IMR-90 (cell line): Measurements from ENCODE around the gene ZSCAN9. TPM values are rescaled to one million over a fixed set of nuclear protein-coding genes. Genes with fewer than 3 reads are reported as not detected.
A peak's percentile ranks its signal among the peaks of the same experiment; 100 is the strongest.

Source experiments
- ATAC-seq: fragments of 200-7000 bp; cut with Tn5 transposase; 2 replicates; pipeline ENCODE4 v1.9.1; 2020; ENCODE audit warnings: low read depth, mild to moderate bottlenecking, moderate library complexity
- BruUV-seq: library from RNA; stranded (reverse); fragments of 400-500 nt; replicated peaks from 2 replicates; lab custom pipeline; 2021; lab: Mats Ljungman, UMichigan
- CTCF ChIA-PET: fragments of 300-600 bp; formaldehyde crosslinking; extraction: SDS; loops from one replicate; lab custom pipeline; 2021; ENCODE audit warnings: antibody characterized with exemption; lab: Yijun Ruan, JAX
- POLR2A ChIA-PET: fragments of 300-600 bp; sonication (Branson Sonifier 250); formaldehyde crosslinking; loops from one replicate; lab custom pipeline; 2022; ENCODE audit warnings: antibody characterized with exemption; ENCODE audit not compliant: unreplicated experiment; lab: Charles Lee
- DNase-seq: peaks from one replicate; pipeline ENCODE4 v3.0.0; 2013
- H2AFZ ChIP-seq: replicated peaks from 2 replicates; pipeline ENCODE3; 2013; ENCODE audit warnings: low read length, mild to moderate bottlenecking; ENCODE audit not compliant: poor library complexity
- H2AK5ac ChIP-seq: 2 replicates; pipeline ENCODE4 v1.6.1; 2013; ENCODE audit warnings: low read depth, low read length, inconsistent platforms
- H2AK9ac ChIP-seq: replicated peaks from 2 replicates; pipeline ENCODE3; 2013; ENCODE audit warnings: mild to moderate bottlenecking, low read depth, low read length, moderate library complexity; ENCODE audit not compliant: poor library complexity
- H2BK120ac ChIP-seq: 2 replicates; pipeline ENCODE4 v1.6.1; 2013; ENCODE audit warnings: low read depth, low read length, inconsistent platforms
- H2BK15ac ChIP-seq: 3 replicates; pipeline ENCODE4 v1.6.1; 2013; ENCODE audit warnings: low read depth, low read length, inconsistent platforms
- H2BK20ac ChIP-seq: 2 replicates; pipeline ENCODE4 v1.6.1; 2013; ENCODE audit warnings: low read depth, mild to moderate bottlenecking, inconsistent platforms, low read length, moderate library complexity
- H2BK5ac ChIP-seq: 2 replicates; pipeline ENCODE4 v1.6.1; 2013; ENCODE audit warnings: mild to moderate bottlenecking, low read depth, low read length, inconsistent platforms; ENCODE audit not compliant: poor library complexity, severe bottlenecking
- H3K14ac ChIP-seq: replicated peaks from 2 replicates; pipeline ENCODE4 v1.6.1; 2013; ENCODE audit warnings: low read depth, low read length, inconsistent platforms
- H3K18ac ChIP-seq: 2 replicates; pipeline ENCODE4 v1.6.1; 2013; ENCODE audit warnings: low read depth, low read length, control low read depth
- H3K23ac ChIP-seq: 2 replicates; pipeline ENCODE4 v1.6.1; 2013; ENCODE audit warnings: low read depth, low read length, inconsistent platforms
- H3K27ac ChIP-seq: 2 replicates; pipeline ENCODE4 v1.5.1; 2013; ENCODE audit warnings: mild to moderate bottlenecking, control low read depth, low read length; ENCODE audit not compliant: insufficient read depth
- H3K27me3 ChIP-seq: 2 replicates; pipeline ENCODE4 v1.6.1; 2013; ENCODE audit warnings: low read length; ENCODE audit not compliant: control insufficient read depth, insufficient read depth
- H3K36me3 ChIP-seq: 2 replicates; pipeline ENCODE4 v1.6.1; 2013; ENCODE audit warnings: low read length, mixed read lengths; ENCODE audit not compliant: control insufficient read depth, insufficient read depth
- H3K4ac ChIP-seq: 2 replicates; pipeline ENCODE4 v1.6.1; 2013; ENCODE audit warnings: low read depth, low read length, inconsistent platforms
- H3K4me1 ChIP-seq: 2 replicates; pipeline ENCODE4 v1.6.1; 2013; ENCODE audit warnings: low read length, mixed read lengths; ENCODE audit not compliant: control insufficient read depth, insufficient read depth
- H3K4me2 ChIP-seq: 2 replicates; pipeline ENCODE4 v1.6.1; 2013; ENCODE audit warnings: low read depth, mild to moderate bottlenecking, control low read depth, low read length, moderate library complexity
- H3K4me3 ChIP-seq: 2 replicates; pipeline ENCODE4 v1.5.1; 2013; ENCODE audit warnings: low read depth, mild to moderate bottlenecking, control low read depth, low read length, moderate library complexity; ENCODE audit not compliant: insufficient read depth
- H3K56ac ChIP-seq: 2 replicates; pipeline ENCODE4 v1.6.1; 2013; ENCODE audit warnings: low read length, inconsistent platforms; ENCODE audit not compliant: insufficient read depth; ENCODE audit errors: extremely low read depth
- H3K79me1 ChIP-seq, 2 experiments: 2 replicates each; pipeline ENCODE4 v1.6.1; 2013; ENCODE audit warnings: low read length in 2 of 2, inconsistent platforms in 1 of 2, low read depth in 1 of 2
- H3K9ac ChIP-seq: 2 replicates; pipeline ENCODE4 v1.6.1; 2013; ENCODE audit warnings: low read depth, low read length, control low read depth
- H3K9me1 ChIP-seq: 2 replicates; pipeline ENCODE4 v1.6.1; 2013; ENCODE audit warnings: low read length, inconsistent platforms; ENCODE audit not compliant: insufficient read depth
- H3K9me3 ChIP-seq: 2 replicates; pipeline ENCODE4 v1.6.1; 2013; ENCODE audit warnings: low read length; ENCODE audit not compliant: control insufficient read depth, insufficient read depth
- H4K20me1 ChIP-seq: 2 replicates; pipeline ENCODE4 v1.6.1; 2013; ENCODE audit warnings: low read length, inconsistent platforms; ENCODE audit not compliant: insufficient read depth
- H4K5ac ChIP-seq: 2 replicates; pipeline ENCODE4 v1.6.1; 2013; ENCODE audit warnings: mild to moderate bottlenecking, low read depth, low read length, control low read depth
- H4K8ac ChIP-seq, 2 experiments: 2 replicates each; pipeline ENCODE4 v1.6.1; 2013; ENCODE audit warnings: low read depth in 2 of 2, low read length in 2 of 2, control low read depth in 1 of 2, inconsistent platforms in 1 of 2
- H4K91ac ChIP-seq: 2 replicates; pipeline ENCODE4 v1.6.1; 2013; ENCODE audit warnings: low read depth, low read length, inconsistent platforms; ENCODE audit not compliant: insufficient read depth
- CTCF ChIP-seq: conservative IDR thresholded peaks from 2 replicates; pipeline ENCODE4 v1.5.1; 2012; ENCODE audit warnings: mild to moderate bottlenecking, low read depth, low read length, improper control_type of control experiment
- MAFK ChIP-seq: IDR thresholded peaks from 2 replicates; pipeline ENCODE4 v1.6.1; 2012; ENCODE audit warnings: low read depth, low read length, improper control_type of control experiment
- MAZ ChIP-seq: IDR thresholded peaks from 2 replicates; pipeline ENCODE4 v1.6.1; 2012; ENCODE audit warnings: low read depth, mild to moderate bottlenecking, low read length, improper control_type of control experiment, moderate library complexity, borderline replicate concordance
- MXI1 ChIP-seq: IDR thresholded peaks from 2 replicates; pipeline ENCODE4 v1.6.1; 2012; ENCODE audit warnings: low read depth, mild to moderate bottlenecking, low read length, moderate library complexity, borderline replicate concordance
- NFE2L2 ChIP-seq: fragments of 150-350 bp; IDR thresholded peaks from 2 replicates; pipeline ENCODE4 v1.6.1; 2016; ENCODE audit warnings: low read depth, mild to moderate bottlenecking, low read length
- RAD21 ChIP-seq: IDR thresholded peaks from 2 replicates; pipeline ENCODE4 v1.6.1; 2012; ENCODE audit warnings: low read length, improper control_type of control experiment
- RCOR1 ChIP-seq: IDR thresholded peaks from 2 replicates; pipeline ENCODE4 v1.6.1; 2012; ENCODE audit warnings: mild to moderate bottlenecking, low read length, improper control_type of control experiment; ENCODE audit not compliant: insufficient replicate concordance
- SMC3 ChIP-seq: fragments of 150-350 bp; IDR thresholded peaks from 2 replicates; pipeline ENCODE4 v1.6.1; 2016; ENCODE audit warnings: low read depth, mild to moderate bottlenecking, antibody characterized with exemption, low read length, moderate library complexity
- USF2 ChIP-seq: fragments of 150-350 bp; IDR thresholded peaks from 2 replicates; pipeline ENCODE4 v1.6.1; 2017; ENCODE audit warnings: mild to moderate bottlenecking, antibody characterized with exemption, low read length, low read depth
- WGBS, 2 experiments: methylation state at CpG; one replicate each; pipeline versions ENCODE4 v1.1.5 to v1.1.7; 2013; ENCODE audit warnings: missing lambda C conversion rate in 2 of 2; ENCODE audit not compliant: insufficient read length in 1 of 2; ENCODE audit errors: extremely low coverage in 2 of 2; 5-methylcytosine and 5-hydroxymethylcytosine counted together
- dilution Hi-C: fragments of 300-500 bp; cut with HindIII; formaldehyde crosslinking; loops from one replicate; pipeline ENCODE4 v1.14.3; 2018; ENCODE audit warnings: low sequenced_read_pairs; ENCODE audit not compliant: unreplicated experiment
- in situ Hi-C: fragments of 300-500 bp; cut with MboI; formaldehyde crosslinking; loops from 3 replicates; pipeline ENCODE4 v1.14.3; 2019; ENCODE audit warnings: low sequenced_read_pairs, inconsistent platforms, mixed read lengths
- intact Hi-C: fragments of 100-400 bp; cut with micrococcal nuclease; formaldehyde crosslinking; loops from 2 replicates; pipeline ENCODE4 v1.10.0; 2022
- polyA plus RNA-seq, 3 experiments: library from polyadenylated mRNA; depleted of rRNA; stranded (reverse); fragments of >200 nt; gene quantifications; 2 replicates each; pipeline ENCODE4 v1.2.3, GENCODE V29; 2012; ENCODE audit warnings: low replicate concordance in 1 of 3
- total RNA-seq: library from RNA; depleted of rRNA; stranded (reverse); fragments of >200 nt; gene quantifications from 2 replicates; pipeline ENCODE4 v1.2.3, GENCODE V29; 2012
- TF ChIP-seq, protein P1 (sequence below): fragments of 150-350 bp; IDR thresholded peaks from 2 replicates; pipeline ENCODE4 v1.6.1; 2016; ENCODE audit warnings: low read depth, mild to moderate bottlenecking, low read length, moderate library complexity, borderline replicate concordance

ZSCAN9 gene
- total and polyA plus RNA-seq, 2 of the 4 experiments (the other 2 are of a cell fraction): 13.7 to 17.7 TPM

DNA sequence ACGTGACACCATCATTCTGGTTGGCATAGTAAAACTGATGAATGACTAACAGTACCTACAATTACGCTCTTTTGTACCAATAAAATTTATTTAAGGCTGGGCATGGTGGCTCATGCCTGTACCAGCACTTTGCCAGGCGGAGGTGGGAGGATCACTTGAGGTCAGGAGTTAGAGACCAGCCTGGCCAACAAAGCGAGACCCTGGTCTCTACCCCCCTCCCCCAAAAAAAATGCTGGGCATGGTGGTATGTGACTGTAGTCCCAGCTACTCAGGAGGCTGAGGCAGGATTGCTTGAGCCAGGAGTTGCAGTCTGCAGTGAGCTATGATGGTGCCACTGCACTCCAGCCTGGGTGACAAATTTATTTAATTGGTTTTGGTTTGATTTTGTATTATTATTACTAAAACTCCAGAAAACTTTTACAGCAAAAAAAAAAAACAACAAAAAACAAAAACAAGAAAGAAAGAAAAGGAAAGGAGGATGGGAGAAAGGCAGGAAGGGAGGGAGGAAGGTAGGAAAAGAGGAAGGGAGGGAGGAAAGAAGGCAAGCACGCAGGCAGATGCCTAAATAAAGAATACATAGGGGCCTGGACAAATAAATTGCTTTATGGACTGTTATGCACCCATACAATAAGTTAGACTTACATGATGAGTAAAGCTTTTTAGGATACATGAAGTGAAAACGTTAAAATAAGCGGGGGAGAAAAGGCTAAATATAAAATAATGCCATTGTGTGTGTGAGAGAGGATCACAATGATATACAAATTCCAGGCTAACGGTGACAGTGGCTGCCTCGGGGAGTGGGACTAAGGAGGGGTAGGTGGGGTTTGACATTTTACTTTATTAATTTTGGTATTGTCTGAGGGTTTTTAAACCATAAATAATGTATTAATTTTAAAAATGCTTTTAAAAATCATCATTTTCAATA is 682 bp upstream of the ZSCAN9 start:
- H3K9ac ChIP-seq: peak overlapping the region; percentile 82
- H2AFZ ChIP-seq: peak overlapping the region; percentile 73
- BruUV-seq: no TSS peak
- H3K4ac ChIP-seq: peak overlapping the region; percentile 93
- H3K79me1 ChIP-seq: peaks cover 18 to 35% of the 10 kb centered on the region in 2 experiments
- H2BK120ac ChIP-seq: peak overlapping the region; percentile 80
- H3K27me3 ChIP-seq: no peaks in the 10 kb centered on the region
- H4K8ac ChIP-seq: peak overlapping the region; percentile 95 to 97
- no peaks in the 10 kb centered on the region; the same call in 1 of the 2 replicates for H3K9me1 ChIP-seq
- intact Hi-C loops (loop anchor here (1.0 to 5.0 kb wide), 4 partner anchors 28 to 1408 kb away; partner anchors contain the start of genes GABBR1, ZKSCAN4 and ZKSCAN8), in situ Hi-C loops (no loop called here), dilution Hi-C loops (no loop called here)
- peak overlapping the region; percentile 79 for H3K56ac ChIP-seq
- peak overlapping the region; percentile 62 for H2BK5ac ChIP-seq
- H4K5ac ChIP-seq: peak overlapping the region; percentile 85
- no peaks in the 10 kb centered on the region for H3K4me1 ChIP-seq
- POLR2A ChIA-PET: interaction anchor here (0.7 kb wide), 1 partner anchor 10 kb away, joined by 17 read pairs; no protein-coding TSS in a partner anchor
- H3K27ac ChIP-seq: peak overlapping the region; percentile 61
- peak overlapping the region; percentile 80; the same call in 1 of the 2 replicates for H3K23ac ChIP-seq
- peak overlapping the region; percentile 82 for H3K4me2 ChIP-seq
- H2AK5ac ChIP-seq: peak overlapping the region; percentile 70; the same call in 1 of the 2 replicates
- no peak overlapping the region for H2AK9ac ChIP-seq
- H3K36me3 ChIP-seq: peaks cover 13% of the 10 kb centered on the region
- DNase-seq (no peak), ATAC-seq (no peak)
- CTCF ChIA-PET: interaction anchor here (0.6 kb wide), 1 partner anchor 10 kb away, joined by 4 read pairs; no protein-coding TSS in a partner anchor
- H3K14ac ChIP-seq: peak overlapping the region; percentile 74
- no peak for TF ChIP-seq CTCF
- no peak for TF ChIP-seq RAD21
- TF ChIP-seq NFE2L2: no peak
- TF ChIP-seq SMC3: no peak
- no peak for TF ChIP-seq USF2
- TF ChIP-seq, protein P1, sequence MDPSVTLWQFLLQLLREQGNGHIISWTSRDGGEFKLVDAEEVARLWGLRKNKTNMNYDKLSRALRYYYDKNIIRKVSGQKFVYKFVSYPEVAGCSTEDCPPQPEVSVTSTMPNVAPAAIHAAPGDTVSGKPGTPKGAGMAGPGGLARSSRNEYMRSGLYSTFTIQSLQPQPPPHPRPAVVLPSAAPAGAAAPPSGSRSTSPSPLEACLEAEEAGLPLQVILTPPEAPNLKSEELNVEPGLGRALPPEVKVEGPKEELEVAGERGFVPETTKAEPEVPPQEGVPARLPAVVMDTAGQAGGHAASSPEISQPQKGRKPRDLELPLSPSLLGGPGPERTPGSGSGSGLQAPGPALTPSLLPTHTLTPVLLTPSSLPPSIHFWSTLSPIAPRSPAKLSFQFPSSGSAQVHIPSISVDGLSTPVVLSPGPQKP: no peak
- TF ChIP-seq MAZ: no peak
- TF ChIP-seq MAFK: no peak
- no peak for TF ChIP-seq RCOR1
- no peak for TF ChIP-seq MXI1
- peak overlapping the region; percentile 82 for H3K4me3 ChIP-seq
- no peaks in the 10 kb centered on the region for H3K9me3 ChIP-seq
- 60% methylated on average over 1 of the region's 9 CpGs; no CpG with 5 or more reads in 1 of the 2 experiments for WGBS, 2 experiments
- peak overlapping the region; percentile 62; the same call in 2 of the 3 replicates for H2BK15ac ChIP-seq
- peak overlapping the region; percentile 49 for H2BK20ac ChIP-seq
- H3K18ac ChIP-seq: peak overlapping the region; percentile 42; the same call in 1 of the 2 replicates
- H4K91ac ChIP-seq: peak overlapping the region; percentile 75
- H4K20me1 ChIP-seq: no peaks in the 10 kb centered on the region
